HG02852 (cell line): Measurements from ENCODE around the gene PDGFB.

ENCODE experiments used
- ATAC-seq: cut with Tn5 transposase; IDR thresholded peaks from one replicate; pipeline ENCODE4 v1.9.1; 2021; ENCODE audit warnings: mild to moderate bottlenecking, moderate library complexity; ENCODE audit not compliant: unreplicated experiment

Gene PDGFB

GRCh38 chr22:39240831-39241793 lies 3.7 kb downstream of the PDGFB start:
- no peak for ATAC-seq

DNA sequence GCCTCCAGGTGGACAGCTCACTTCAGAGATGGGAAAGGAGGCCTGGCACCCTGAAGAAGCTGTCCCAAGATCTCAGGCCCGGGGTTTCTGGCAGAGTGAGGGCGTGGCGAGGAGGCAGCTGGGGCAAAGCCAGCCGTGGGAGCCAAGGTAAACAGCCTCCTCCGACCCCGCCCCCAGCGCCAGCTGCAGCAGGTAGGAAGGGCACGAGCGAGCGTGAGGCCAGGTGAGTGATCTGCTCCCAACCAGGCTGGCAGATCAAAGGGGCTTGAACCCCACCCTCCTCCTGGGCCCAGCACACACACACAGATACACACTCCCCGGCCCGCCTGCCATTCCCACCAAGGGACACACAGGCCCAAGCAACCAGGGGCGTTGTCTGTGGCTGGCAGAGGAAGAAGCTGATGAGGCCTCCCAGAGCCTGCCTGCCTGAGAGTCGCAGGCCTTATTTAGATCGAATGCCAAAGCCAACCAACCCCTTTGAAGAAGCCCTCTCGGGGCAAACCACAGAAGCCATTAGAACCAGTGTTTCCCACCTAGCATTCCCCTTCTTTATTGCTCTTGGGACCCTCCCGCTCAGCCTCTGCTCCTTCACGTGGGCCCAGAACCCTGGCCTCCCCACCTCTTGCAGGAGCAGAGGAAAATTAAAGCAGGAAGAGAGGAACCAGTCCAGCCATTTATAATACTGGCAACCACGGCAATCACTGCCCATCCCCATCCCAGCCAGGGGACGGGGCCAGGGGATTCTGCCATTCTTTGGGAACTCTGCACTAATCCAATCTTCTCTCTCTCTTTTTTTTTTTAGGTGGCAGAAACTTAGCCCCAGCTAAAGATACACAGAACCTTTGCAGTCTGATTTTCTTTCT lies 5.0 kb downstream of the PDGFB start:
- no peak for ATAC-seq

DNA sequence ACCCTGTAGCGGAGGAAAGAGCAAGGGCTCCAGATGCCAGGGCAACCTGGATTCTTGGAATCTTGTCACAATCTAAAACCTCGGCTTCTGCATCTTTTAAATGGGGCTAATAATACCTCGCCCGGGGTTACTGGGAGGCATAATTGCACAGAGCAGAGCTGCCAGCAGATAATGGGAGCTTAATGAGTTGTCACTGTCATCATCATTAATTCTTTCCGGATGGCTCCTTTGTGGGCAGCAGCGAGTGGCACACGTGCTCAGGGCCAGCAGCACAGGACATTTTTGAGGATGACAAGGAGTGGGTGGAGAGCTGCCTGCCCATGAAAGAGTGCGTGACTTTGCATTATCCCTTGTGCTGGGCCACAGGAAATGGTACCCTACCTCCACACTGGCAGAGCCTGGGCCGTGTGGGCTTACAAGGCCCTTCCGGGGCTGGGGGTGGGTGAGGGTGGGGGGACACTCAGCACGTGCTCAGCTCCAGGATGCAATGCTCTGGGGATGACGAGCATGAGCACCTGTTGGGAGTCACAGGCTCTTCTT lies 5.7 kb downstream of the PDGFB start:
- ATAC-seq = no peak

- ATAC-seq = no peak
Observed at GRCh38 chr22:39238561-39238960, 6.2 kb downstream of the PDGFB start.

DNA sequence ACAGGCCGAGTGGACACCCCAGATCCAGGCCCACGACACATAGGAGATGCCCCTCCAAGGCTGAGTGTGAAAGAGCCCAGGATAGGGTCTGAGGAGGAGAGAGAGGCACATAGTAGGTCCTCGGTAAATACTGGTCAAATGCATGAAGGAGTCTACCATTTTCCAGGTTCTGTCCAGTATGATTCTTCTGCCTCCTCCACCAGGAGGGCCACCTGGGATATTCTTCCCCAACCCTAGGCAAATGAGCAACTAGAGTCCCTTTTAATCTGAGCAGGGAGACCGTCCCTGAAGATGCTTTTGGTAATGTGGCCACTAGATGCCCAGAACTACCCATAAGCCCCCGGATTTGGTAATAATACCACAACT lies 6.7 kb downstream of the PDGFB start:
- ATAC-seq = no peak

DNA sequence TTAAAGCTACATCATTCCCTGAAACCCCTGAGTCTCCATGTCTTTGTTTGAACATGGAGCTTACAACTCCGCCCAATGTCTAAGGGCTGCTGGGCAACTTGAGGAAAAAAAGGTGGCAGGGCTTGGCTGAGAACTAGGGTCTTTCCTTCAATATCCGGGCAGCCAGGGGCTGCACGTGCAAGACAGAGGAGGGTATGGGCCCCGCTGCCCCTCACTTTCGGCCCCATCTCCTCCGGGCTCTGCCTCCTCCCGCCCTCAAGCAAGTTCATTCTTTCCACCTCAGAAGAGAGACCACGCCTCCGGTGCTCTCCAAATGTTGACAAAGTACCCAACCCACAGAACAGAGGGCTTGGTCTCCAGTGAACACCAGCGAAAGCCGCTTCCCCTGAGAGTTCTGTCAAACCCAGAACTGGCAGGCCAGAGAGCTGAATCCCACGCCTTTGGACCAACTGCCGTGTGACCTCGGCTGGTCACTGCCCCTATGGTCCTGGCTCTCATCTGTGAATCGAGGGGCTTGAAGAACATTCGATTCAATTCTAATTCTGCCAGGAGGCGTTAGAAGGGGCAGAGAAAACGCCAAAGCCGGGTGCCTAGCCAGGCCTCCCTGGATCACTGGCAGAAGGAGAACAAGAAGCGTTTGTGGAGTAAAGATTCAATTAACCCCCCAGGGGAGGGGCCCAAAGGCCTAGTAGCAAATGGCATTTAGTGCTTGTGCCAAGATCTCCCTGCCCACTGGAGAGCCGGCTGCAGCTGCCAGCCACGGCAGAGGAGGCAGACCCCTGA lies 7.3 kb downstream of the PDGFB start:
- no peak for ATAC-seq

DNA sequence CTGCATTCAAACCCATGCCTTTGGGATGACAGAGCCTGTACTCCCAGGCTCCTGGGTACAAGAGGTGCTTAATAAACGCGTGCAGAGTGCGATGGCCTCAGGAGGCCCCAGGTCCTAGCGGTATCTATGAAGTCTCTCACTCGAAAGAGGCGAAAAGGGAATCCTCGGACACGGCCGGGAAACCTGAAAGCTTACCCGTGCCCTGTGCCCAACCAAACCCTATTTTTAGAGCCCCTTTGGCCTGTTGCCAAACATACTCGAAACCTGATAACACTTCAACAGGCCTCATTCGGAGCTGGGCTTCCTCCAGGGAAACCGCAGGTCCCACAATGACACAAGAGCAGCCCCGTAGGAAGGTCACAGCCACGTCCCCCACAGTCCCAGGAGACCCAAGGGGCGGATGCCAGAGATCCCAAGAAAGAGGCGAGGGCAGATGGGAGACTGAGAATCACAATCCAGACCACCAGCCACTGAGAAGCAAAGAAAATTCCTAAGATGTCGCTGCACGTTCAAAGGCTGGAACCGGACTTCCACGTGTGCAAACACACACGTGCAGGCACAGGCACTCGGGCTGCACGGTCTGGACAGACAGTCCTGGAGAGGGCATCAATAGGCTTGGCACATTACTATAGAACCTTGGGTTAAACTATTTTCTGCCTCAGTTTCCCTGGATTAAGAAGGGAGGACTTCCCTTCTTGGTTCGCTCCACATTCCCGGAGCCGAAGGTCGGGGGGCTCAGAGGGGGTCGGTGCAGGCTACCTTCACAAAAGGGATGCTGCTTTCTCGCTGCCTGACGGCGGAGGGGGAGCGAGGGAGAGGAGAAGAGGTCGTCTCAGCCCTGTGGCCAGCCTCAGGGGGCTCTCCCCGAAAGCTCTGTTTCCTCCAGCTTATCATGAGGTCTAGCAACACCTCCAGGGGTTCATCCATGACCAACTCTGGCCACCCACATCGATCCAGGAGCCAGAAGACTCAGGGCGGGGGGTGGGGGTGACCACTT lies 8.2 kb downstream of the PDGFB start:
- no peak for ATAC-seq

DNA sequence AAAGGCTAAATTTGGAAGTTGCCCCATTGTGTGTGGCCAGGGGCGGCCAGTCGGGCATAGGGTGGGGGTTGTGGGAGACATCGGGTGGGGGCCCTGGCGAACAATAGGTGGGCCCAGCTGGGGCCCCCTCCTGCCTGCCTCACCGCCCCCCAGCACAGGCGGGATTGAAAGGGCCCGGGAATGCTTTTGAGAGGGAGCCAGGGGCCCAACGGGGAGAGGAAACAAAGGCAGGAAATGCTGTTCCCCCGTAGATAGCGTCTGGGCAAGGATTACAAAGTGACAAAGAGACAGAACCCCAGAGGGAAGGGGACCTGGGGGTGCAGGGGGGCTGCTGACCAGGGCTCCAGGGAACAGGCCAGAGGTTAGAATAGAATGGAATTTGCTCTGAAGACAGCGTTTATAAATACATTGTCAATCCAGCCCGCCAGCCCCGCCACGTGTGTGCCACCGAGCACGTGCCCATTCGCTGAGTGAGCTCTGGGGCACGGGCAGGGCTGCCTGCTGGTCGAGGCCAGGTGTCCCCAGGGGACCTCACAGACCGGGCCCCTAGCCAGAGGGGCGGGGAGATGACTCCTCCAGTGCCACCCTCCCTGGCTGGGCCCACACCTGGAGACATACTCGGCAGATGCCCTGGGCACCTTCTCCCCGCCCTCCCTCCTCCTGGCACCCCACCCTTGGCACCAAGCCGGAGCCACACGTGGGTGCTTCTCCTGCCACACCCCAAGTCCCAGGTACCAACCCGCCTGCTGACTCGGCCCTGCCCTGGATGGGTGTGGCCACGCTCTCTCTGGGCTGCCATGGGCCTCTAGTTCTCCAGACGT lies 9.7 kb downstream of the PDGFB start:
- no peak for ATAC-seq

DNA sequence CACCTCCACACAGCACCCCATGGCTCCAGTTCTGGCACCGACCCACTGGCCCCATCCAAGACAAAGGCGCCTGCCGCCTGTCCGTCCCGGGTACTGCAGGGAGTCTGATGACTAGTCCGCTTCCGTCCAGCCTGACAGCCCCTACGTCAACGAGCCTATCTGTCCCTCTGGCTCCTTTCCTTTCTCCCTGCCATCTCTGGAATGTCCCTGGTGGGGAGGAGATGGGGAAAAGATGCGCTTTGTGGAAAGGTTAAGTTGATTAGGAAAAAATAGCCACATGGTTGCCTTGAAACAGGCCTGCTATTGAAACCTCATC lies 10.4 kb downstream of the PDGFB start:
- no peak for ATAC-seq

- no peak for ATAC-seq
Observed at GRCh38 chr22:39233710-39234471, 10.9 kb downstream of the PDGFB start.

- ATAC-seq = no peak
Observed at GRCh38 chr22:39232806-39233709, 11.7 kb downstream of the PDGFB start.

DNA sequence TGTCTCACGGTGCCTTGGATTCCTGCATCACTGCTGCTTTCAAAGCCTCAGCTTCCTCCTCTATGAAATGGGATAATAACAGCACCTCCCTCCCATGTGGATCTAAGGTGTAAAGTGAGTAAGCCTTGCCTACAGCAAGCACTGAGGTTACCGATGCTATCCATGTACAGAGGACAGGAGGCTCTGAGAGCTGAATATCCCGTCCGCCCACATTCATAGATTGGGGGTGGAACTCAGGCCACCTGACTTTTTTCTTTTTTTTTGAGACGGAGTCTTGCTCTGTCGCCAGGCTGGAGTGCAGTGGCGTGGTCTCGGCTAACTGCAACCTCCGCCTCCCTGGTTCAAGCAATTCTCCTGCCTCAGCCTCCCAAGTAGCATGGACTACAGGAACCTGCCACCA lies 12.5 kb downstream of the PDGFB start:
- ATAC-seq = no peak

DNA sequence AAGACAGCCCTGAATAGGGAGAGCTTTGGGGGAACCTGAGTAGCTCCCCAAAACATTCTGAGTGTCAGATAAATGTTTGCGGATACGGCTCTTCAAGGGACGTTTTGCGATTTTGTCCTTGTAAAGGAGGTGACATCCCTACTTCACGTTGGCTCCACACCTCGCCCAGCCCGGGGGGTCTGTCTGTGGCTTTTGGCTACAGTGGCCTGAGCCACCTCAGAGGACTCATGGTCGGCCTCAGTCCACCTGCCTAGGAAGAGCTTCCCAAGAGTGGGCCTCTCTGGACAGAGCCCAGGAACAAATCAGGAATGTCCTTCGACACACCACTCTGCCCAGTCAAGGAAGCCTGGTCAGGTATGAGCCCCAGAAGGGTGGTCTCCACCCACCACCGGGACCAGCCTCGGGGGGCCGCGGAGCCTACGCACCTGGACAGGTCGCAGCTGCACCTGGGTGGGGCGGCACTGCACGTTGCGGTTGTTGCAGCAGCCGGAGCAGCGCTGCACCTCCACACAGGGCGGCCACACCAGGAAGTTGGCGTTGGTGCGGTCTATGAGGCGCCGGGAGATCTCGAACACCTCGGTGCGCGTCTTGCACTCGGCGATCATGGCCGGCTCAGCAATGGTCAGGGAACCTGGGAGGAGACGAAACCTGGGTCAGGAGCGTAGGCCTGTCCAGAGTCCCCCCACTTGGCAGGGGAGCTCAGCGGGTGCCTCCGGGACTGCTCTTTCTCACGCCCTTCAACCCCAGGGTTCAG lies 13.4 kb downstream of the PDGFB start:
- ATAC-seq = no peak

GRCh38 chr22:39230261-39231196 lies 14.3 kb downstream of the PDGFB start:
- no peak for ATAC-seq

DNA sequence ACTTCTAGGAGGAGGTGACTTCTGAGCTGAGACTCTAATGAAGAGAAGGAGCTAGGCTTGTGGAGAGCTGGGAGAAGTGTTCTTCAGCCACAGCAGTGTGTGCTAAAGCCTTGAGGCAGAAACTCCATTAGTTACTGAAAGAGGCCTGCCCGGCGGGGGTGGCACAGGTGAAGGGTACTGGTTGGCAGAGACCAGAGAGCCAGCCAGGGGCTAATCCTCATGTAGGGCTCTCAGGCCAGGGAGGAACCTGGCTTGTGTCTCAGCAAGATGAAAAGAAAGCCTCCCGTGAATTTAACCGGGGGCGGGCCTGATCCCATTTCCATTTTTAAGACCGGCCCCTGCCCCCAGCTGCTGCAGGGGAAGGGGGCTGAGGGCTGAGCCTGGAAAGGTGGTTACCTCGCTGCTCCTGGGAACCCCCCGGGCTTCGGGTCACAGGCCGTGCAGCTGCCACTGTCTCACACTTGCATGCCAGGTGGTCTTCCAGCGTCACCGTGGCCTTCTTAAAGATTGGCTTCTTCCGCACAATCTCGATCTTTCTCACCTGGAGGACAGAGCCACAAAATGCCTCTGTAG lies 15.0 kb downstream of the PDGFB start:
- ATAC-seq = no peak
